WTC11 (cell line): Measurements from ENCODE around the gene TELO2.

Source experiments
- CBFB ChIP-seq: sonication (generic); formaldehyde crosslinking; IDR thresholded peaks from 2 replicates; pipeline ENCODE4 v1.8.1; 2022; ENCODE audit warnings: mild to moderate bottlenecking, low read depth, missing genetic modification reagents
- CREM ChIP-seq: sonication (generic); formaldehyde crosslinking; IDR thresholded peaks from 2 replicates; pipeline ENCODE4 v1.8.1; 2022; ENCODE audit warnings: mild to moderate bottlenecking, missing genetic modification reagents, moderate library complexity
- FOXJ3 ChIP-seq: sonication (generic); formaldehyde crosslinking; IDR thresholded peaks from 2 replicates; pipeline ENCODE4 v1.9.0; 2021; ENCODE audit warnings: missing genetic modification reagents, mild to moderate bottlenecking, borderline replicate concordance
- JUN ChIP-seq: sonication (generic); formaldehyde crosslinking; IDR thresholded peaks from 2 replicates; pipeline ENCODE4 v1.8.0; 2023; ENCODE audit warnings: mild to moderate bottlenecking, missing genetic modification reagents
- ZBTB21 ChIP-seq: sonication (generic); formaldehyde crosslinking; IDR thresholded peaks from 2 replicates; pipeline ENCODE4 v1.8.1; 2023; ENCODE audit warnings: mild to moderate bottlenecking, missing genetic modification reagents, borderline replicate concordance
- ZNF671 ChIP-seq: fragments of 250-450 bp; sonication (Bioruptor Pico); IDR thresholded peaks from 2 replicates; pipeline ENCODE4 v1.8.0; 2021; ENCODE audit warnings: mild to moderate bottlenecking
- TF ChIP-seq, protein P1 (sequence below): sonication (generic); formaldehyde crosslinking; IDR thresholded peaks from 2 replicates; pipeline ENCODE4 v1.8.1; 2022; ENCODE audit warnings: mild to moderate bottlenecking, moderate library complexity, missing genetic modification reagents
- TF ChIP-seq, protein P2 (sequence below): fragments of 200-600 bp; IDR thresholded peaks from 2 replicates; pipeline ENCODE4 v1.8.0; 2022; ENCODE audit warnings: antibody characterized with exemption
- TF ChIP-seq, protein P3 (sequence below): fragments of 250-450 bp; sonication (Bioruptor Pico); IDR thresholded peaks from 2 replicates; pipeline ENCODE4 v2.1.2; 2022; ENCODE audit warnings: mild to moderate bottlenecking, moderate library complexity
- TF ChIP-seq, protein P4 (sequence below): sonication (generic); formaldehyde crosslinking; IDR thresholded peaks from 2 replicates; pipeline ENCODE4 v1.8.1; 2022; ENCODE audit warnings: low read depth, missing genetic modification reagents, borderline replicate concordance
- TF ChIP-seq, protein P5 (sequence below): sonication (generic); formaldehyde crosslinking; IDR thresholded peaks from 2 replicates; pipeline ENCODE4 v1.8.0; 2022; ENCODE audit warnings: mild to moderate bottlenecking, missing genetic modification reagents
- TF ChIP-seq, protein P6 (sequence below): sonication (generic); formaldehyde crosslinking; IDR thresholded peaks from 2 replicates; pipeline ENCODE4 v1.8.1; 2023; ENCODE audit warnings: mild to moderate bottlenecking, missing genetic modification reagents, moderate library complexity
- TF ChIP-seq, protein P7 (sequence below): sonication (generic); formaldehyde crosslinking; IDR thresholded peaks from 2 replicates; pipeline ENCODE4 v1.8.1; 2022; ENCODE audit warnings: missing genetic modification reagents, borderline replicate concordance
- TF ChIP-seq, protein P8 (sequence below): sonication (generic); formaldehyde crosslinking; IDR thresholded peaks from 2 replicates; pipeline ENCODE4 v1.8.1; 2023; ENCODE audit warnings: mild to moderate bottlenecking, missing genetic modification reagents

DNA sequence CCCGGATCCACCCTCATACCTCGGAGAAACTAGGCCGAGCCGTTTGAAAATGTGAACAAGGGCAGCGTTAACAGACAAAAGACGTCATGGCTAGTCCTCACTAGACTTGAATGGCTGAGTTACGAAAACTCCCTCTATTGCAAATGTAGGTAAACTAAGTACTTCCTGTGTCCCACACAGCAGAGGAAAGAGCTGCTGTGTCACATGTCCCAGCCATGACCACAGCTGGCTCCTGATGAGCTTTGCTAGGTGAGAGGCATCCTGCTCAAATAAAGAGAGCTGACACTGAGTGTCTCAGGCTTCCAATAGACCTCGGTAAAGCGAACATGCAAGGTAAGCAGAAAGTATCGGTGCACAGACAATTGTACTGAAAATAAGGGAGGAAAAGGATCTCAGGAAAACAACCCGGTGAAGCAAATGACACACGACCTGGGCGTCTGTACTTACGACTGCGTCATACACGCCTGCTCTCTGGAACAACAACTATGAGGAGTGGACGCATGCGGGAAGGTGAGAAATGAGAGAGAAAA is 66.4 kb downstream of the TELO2 start:
- TF ChIP-seq, protein P1, sequence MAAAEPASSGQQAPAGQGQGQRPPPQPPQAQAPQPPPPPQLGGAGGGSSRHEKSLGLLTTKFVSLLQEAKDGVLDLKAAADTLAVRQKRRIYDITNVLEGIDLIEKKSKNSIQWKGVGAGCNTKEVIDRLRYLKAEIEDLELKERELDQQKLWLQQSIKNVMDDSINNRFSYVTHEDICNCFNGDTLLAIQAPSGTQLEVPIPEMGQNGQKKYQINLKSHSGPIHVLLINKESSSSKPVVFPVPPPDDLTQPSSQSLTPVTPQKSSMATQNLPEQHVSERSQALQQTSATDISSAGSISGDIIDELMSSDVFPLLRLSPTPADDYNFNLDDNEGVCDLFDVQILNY (CRISPR knock-in tag): no peak
- TF ChIP-seq FOXJ3 (CRISPR knock-in tag): no peak
- TF ChIP-seq, protein P2, sequence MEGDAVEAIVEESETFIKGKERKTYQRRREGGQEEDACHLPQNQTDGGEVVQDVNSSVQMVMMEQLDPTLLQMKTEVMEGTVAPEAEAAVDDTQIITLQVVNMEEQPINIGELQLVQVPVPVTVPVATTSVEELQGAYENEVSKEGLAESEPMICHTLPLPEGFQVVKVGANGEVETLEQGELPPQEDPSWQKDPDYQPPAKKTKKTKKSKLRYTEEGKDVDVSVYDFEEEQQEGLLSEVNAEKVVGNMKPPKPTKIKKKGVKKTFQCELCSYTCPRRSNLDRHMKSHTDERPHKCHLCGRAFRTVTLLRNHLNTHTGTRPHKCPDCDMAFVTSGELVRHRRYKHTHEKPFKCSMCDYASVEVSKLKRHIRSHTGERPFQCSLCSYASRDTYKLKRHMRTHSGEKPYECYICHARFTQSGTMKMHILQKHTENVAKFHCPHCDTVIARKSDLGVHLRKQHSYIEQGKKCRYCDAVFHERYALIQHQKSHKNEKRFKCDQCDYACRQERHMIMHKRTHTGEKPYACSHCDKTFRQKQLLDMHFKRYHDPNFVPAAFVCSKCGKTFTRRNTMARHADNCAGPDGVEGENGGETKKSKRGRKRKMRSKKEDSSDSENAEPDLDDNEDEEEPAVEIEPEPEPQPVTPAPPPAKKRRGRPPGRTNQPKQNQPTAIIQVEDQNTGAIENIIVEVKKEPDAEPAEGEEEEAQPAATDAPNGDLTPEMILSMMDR: no peak
- TF ChIP-seq, protein P3, sequence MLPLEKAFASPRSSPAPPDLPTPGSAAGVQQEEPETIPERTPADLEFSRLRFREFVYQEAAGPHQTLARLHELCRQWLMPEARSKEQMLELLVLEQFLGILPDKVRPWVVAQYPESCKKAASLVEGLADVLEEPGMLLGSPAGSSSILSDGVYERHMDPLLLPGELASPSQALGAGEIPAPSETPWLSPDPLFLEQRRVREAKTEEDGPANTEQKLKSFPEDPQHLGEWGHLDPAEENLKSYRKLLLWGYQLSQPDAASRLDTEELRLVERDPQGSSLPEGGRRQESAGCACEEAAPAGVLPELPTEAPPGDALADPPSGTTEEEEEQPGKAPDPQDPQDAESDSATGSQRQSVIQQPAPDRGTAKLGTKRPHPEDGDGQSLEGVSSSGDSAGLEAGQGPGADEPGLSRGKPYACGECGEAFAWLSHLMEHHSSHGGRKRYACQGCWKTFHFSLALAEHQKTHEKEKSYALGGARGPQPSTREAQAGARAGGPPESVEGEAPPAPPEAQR: no peak
- TF ChIP-seq, protein P4, sequence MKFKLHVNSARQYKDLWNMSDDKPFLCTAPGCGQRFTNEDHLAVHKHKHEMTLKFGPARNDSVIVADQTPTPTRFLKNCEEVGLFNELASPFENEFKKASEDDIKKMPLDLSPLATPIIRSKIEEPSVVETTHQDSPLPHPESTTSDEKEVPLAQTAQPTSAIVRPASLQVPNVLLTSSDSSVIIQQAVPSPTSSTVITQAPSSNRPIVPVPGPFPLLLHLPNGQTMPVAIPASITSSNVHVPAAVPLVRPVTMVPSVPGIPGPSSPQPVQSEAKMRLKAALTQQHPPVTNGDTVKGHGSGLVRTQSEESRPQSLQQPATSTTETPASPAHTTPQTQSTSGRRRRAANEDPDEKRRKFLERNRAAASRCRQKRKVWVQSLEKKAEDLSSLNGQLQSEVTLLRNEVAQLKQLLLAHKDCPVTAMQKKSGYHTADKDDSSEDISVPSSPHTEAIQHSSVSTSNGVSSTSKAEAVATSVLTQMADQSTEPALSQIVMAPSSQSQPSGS: no peak
- no peak for TF ChIP-seq CREM (CRISPR knock-in tag)
- TF ChIP-seq CBFB (CRISPR knock-in tag): no peak
- TF ChIP-seq, protein P5, sequence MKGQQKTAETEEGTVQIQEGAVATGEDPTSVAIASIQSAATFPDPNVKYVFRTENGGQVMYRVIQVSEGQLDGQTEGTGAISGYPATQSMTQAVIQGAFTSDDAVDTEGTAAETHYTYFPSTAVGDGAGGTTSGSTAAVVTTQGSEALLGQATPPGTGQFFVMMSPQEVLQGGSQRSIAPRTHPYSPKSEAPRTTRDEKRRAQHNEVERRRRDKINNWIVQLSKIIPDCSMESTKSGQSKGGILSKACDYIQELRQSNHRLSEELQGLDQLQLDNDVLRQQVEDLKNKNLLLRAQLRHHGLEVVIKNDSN (CRISPR knock-in tag): no peak
- TF ChIP-seq, protein P6, sequence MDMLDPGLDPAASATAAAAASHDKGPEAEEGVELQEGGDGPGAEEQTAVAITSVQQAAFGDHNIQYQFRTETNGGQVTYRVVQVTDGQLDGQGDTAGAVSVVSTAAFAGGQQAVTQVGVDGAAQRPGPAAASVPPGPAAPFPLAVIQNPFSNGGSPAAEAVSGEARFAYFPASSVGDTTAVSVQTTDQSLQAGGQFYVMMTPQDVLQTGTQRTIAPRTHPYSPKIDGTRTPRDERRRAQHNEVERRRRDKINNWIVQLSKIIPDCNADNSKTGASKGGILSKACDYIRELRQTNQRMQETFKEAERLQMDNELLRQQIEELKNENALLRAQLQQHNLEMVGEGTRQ: no peak
- no peak for TF ChIP-seq ZNF671 (CRISPR knock-in tag)
- TF ChIP-seq, protein P7, sequence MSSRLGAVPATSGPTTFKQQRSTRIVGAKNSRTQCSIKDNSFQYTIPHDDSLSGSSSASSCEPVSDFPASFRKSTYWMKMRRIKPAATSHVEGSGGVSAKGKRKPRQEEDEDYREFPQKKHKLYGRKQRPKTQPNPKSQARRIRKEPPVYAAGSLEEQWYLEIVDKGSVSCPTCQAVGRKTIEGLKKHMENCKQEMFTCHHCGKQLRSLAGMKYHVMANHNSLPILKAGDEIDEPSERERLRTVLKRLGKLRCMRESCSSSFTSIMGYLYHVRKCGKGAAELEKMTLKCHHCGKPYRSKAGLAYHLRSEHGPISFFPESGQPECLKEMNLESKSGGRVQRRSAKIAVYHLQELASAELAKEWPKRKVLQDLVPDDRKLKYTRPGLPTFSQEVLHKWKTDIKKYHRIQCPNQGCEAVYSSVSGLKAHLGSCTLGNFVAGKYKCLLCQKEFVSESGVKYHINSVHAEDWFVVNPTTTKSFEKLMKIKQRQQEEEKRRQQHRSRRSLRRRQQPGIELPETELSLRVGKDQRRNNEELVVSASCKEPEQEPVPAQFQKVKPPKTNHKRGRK: no peak
- TF ChIP-seq, protein P8, sequence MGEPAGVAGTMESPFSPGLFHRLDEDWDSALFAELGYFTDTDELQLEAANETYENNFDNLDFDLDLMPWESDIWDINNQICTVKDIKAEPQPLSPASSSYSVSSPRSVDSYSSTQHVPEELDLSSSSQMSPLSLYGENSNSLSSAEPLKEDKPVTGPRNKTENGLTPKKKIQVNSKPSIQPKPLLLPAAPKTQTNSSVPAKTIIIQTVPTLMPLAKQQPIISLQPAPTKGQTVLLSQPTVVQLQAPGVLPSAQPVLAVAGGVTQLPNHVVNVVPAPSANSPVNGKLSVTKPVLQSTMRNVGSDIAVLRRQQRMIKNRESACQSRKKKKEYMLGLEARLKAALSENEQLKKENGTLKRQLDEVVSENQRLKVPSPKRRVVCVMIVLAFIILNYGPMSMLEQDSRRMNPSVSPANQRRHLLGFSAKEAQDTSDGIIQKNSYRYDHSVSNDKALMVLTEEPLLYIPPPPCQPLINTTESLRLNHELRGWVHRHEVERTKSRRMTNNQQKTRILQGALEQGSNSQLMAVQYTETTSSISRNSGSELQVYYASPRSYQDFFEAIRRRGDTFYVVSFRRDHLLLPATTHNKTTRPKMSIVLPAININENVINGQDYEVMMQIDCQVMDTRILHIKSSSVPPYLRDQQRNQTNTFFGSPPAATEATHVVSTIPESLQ: no peak
- no peak for TF ChIP-seq JUN (CRISPR knock-in tag)
- TF ChIP-seq ZBTB21 (CRISPR knock-in tag): no peak
